Transverse colon (tissue), 4 donors: ENCODE data around the gene SPINK6. TPM values are rescaled to one million over a fixed set of nuclear protein-coding genes. Genes with fewer than 3 reads are reported as not detected.

Source experiments
- DNase-seq: peaks from one replicate; pipeline ENCODE4 v3.0.0-alpha.2; 2019
- H3K27ac ChIP-seq, 4 donors: fragments of 200-600 bp; sonication (generic); 2 replicates each; pipeline ENCODE4 v1.5.1; 2016 to 2018; ENCODE audit warnings: inconsistent platforms in 4 of 4
- H3K27me3 ChIP-seq: fragments of 200-600 bp; sonication (generic); 2 replicates; pipeline ENCODE4 v1.5.1; 2017; ENCODE audit warnings: inconsistent platforms
- H3K36me3 ChIP-seq, 4 donors: fragments of 200-600 bp; sonication (generic); 2 replicates each; pipeline ENCODE4 v1.5.1; 2017 to 2019; ENCODE audit warnings: inconsistent platforms in 4 of 4
- H3K4me1 ChIP-seq, 4 donors: fragments of 200-600 bp; sonication (generic); 2 replicates each; pipeline ENCODE4 v1.5.1; 2017 to 2020; ENCODE audit warnings: inconsistent platforms in 4 of 4
- H3K4me3 ChIP-seq, 4 donors: fragments of 200-600 bp; sonication (generic); 1 replicate in 1 of 4; 2 replicates in 3 of 4; pipeline versions ENCODE4 v1.5.1 to v1.6.1; 2017 to 2019; ENCODE audit warnings: inconsistent platforms in 4 of 4
- H3K9me3 ChIP-seq, 2 donors: fragments of 200-600 bp; sonication (generic); 2 replicates each; pipeline ENCODE4 v1.5.1; 2017 to 2019; ENCODE audit warnings: inconsistent platforms in 2 of 2
- EP300 ChIP-seq: sonication (generic); formaldehyde crosslinking; IDR thresholded peaks from one replicate; pipeline ENCODE4 v1.6.1; 2017; ENCODE audit warnings: antibody characterized with exemption, low read depth
- POLR2A ChIP-seq: fragments of 450-650 bp; IDR thresholded peaks from one replicate; pipeline ENCODE4 v1.6.1; 2016; ENCODE audit warnings: antibody characterized with exemption, mild to moderate bottlenecking, moderate library complexity
- POLR2AphosphoS5 ChIP-seq, 3 donors: sonication (generic); formaldehyde crosslinking; IDR thresholded peaks; one replicate each; pipeline ENCODE4 v1.6.1; 2016; ENCODE audit warnings: antibody characterized with exemption in 3 of 3
- WGBS, 2 donors: methylation state at CpG; one replicate each; pipeline ENCODE4 v1.1.5; 2018; ENCODE audit warnings: low coverage in 1 of 2; 5-methylcytosine and 5-hydroxymethylcytosine counted together
- in situ Hi-C, 4 donors: fragments of 200-750 bp; cut with MboI; loops; one replicate each; pipeline versions ENCODE4 v1.15.0 to v1.15.1; 2017; ENCODE audit warnings: low sequenced_read_pairs in 3 of 4, low pct_ligation_motif_present in 1 of 4, low pct_unique_long_range_greater_than_20kb in 1 of 4
- intact Hi-C: fragments of 100-400 bp; cut with DNase I; formaldehyde crosslinking; loops from one replicate; pipeline ENCODE4 v1.15.1; 2023; ENCODE audit warnings: low total_unique reads
- total RNA-seq, 4 donors: library from RNA; depleted of rRNA; stranded (reverse); fragments of >200 nt; gene quantifications; one replicate each; pipeline ENCODE4 v1.1.0, GENCODE V29; 2016
- TF ChIP-seq, protein P1 (sequence below), 5 experiments: fragments of 200-600 bp in 3 of 5; fragments of 450-650 bp in 2 of 5; sonication (generic) in 3 of 5; IDR thresholded peaks; 1 replicate in 2 of 5; 2 replicates in 3 of 5; pipeline ENCODE4 v1.5.1; 2016 to 2017; ENCODE audit warnings: antibody characterized with exemption in 5 of 5, inconsistent platforms in 3 of 5, mild to moderate bottlenecking in 2 of 5, moderate library complexity in 1 of 5

SPINK6 gene
- total RNA-seq, 4 donors from 2014 or later: not detected

- intact Hi-C loops: no loop called here
- no peak for DNase-seq
- no peak overlapping the region for H3K4me3 ChIP-seq
- no peak overlapping the region for H3K27ac ChIP-seq
- 72 to 82% methylated on average over 4 of the region's 4 CpGs for WGBS, 2 donors
- H3K36me3 ChIP-seq: no peaks in the 10 kb centered on the region
- in situ Hi-C loops: no loop called here
- H3K27me3 ChIP-seq: no peaks in the 10 kb centered on the region
- TF ChIP-seq EP300: no peak
- H3K4me1 ChIP-seq: no peaks in the 10 kb centered on the region
- no peaks in the 10 kb centered on the region for H3K9me3 ChIP-seq
These were observed 36.1 kb upstream of the SPINK6 start for GRCh38 chr5:148166550-148167283.

DNA sequence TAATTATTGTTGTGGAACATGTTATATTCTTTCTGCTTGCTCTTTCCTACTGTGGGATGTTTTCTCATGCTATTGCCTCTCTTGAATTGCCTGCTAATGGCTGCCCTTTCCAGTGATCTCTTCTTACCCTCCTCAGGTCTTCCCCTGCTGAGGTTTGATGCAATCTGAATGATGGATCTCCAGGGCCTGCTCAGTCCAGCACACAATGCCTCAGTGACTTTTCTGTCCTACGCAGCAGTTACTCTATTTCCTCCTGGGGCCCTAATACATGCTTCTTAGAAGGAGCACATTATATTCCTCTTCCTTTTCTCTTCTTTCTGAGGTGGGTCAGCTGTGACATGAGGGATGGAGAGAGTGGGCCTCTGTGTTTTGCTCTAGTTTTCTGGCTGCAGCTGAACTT is 34.6 kb upstream of the SPINK6 start, which contains the start of gene SPINK14:
Gene SPINK14 (plus strand): TSS at position 301 of the 400 bp plus-strand sequence. CDS start 1,187 bp downstream, outside the sequence.
- 83 to 100% methylated on average over 1 of the region's 1 CpG for WGBS, 2 donors

GRCh38 chr5:148172377-148172776 is 30.5 kb upstream of the SPINK6 start:
- H3K4me3 ChIP-seq: no peak overlapping the region
- DNase-seq: no peak
- no peak for TF ChIP-seq POLR2AphosphoS5 (IDR thresholded peaks at IDR 0.05)
- TF ChIP-seq POLR2A: no peak
- no peak for TF ChIP-seq EP300
- TF ChIP-seq, protein P1, sequence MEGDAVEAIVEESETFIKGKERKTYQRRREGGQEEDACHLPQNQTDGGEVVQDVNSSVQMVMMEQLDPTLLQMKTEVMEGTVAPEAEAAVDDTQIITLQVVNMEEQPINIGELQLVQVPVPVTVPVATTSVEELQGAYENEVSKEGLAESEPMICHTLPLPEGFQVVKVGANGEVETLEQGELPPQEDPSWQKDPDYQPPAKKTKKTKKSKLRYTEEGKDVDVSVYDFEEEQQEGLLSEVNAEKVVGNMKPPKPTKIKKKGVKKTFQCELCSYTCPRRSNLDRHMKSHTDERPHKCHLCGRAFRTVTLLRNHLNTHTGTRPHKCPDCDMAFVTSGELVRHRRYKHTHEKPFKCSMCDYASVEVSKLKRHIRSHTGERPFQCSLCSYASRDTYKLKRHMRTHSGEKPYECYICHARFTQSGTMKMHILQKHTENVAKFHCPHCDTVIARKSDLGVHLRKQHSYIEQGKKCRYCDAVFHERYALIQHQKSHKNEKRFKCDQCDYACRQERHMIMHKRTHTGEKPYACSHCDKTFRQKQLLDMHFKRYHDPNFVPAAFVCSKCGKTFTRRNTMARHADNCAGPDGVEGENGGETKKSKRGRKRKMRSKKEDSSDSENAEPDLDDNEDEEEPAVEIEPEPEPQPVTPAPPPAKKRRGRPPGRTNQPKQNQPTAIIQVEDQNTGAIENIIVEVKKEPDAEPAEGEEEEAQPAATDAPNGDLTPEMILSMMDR (IDR thresholded peaks at IDR 0.05): no peak
- H3K36me3 ChIP-seq: no peaks in the 10 kb centered on the region
- no peaks in the 10 kb centered on the region for H3K4me1 ChIP-seq
- H3K27me3 ChIP-seq: no peaks in the 10 kb centered on the region
- no peaks in the 10 kb centered on the region for H3K9me3 ChIP-seq
- in situ Hi-C loops: no loop called here
- intact Hi-C loops: loop anchor here (10.0 kb wide), 2 partner anchors 202 to 562 kb away; no protein-coding TSS in a partner anchor
- H3K27ac ChIP-seq: no peak overlapping the region
- WGBS, 2 donors: 59 to 66% methylated on average over 2 of the region's 2 CpGs

More for the DNA sequence above, 34.6 kb upstream of the SPINK6 start, which contains the start of gene SPINK14:
- no peak within 1 kb of the TSS for H3K27ac ChIP-seq
- no peaks in the 10 kb centered on the region for H3K36me3 ChIP-seq
- in situ Hi-C loops (no loop called here), intact Hi-C loops (no loop called here)
- H3K4me3 ChIP-seq: no peak within 1 kb of the TSS
- TF ChIP-seq EP300: no peak
- TF ChIP-seq, protein P1 (IDR thresholded peaks at IDR 0.05): no peak
- no peak for TF ChIP-seq POLR2AphosphoS5 (IDR thresholded peaks at IDR 0.05)
- no peak for TF ChIP-seq POLR2A
- no peak for DNase-seq
- H3K4me1 ChIP-seq: no peaks in the 10 kb centered on the region
- H3K27me3 ChIP-seq: no peaks in the 10 kb centered on the region
- H3K9me3 ChIP-seq: no peaks in the 10 kb centered on the region

- H3K27me3 ChIP-seq: no peaks in the 10 kb centered on the region
- TF ChIP-seq POLR2A (no peak), EP300 (no peak), POLR2AphosphoS5 (IDR thresholded peaks at IDR 0.05) (no peak)
- TF ChIP-seq, protein P1 (IDR thresholded peaks at IDR 0.05): no peak
- no peaks in the 10 kb centered on the region for H3K4me1 ChIP-seq
- WGBS, 2 donors: 37 to 59% methylated on average over 2 of the region's 2 CpGs
- DNase-seq: no peak
- no peaks in the 10 kb centered on the region for H3K36me3 ChIP-seq
- no peak overlapping the region for H3K27ac ChIP-seq
- no peak overlapping the region for H3K4me3 ChIP-seq
- no peaks in the 10 kb centered on the region for H3K9me3 ChIP-seq
- in situ Hi-C loops: loop anchor here (25.0 kb wide), 4 partner anchors 186 to 861 kb away; no protein-coding TSS in a partner anchor
- intact Hi-C loops: loop anchor here (10.0 kb wide), 2 partner anchors 198 to 558 kb away; no protein-coding TSS in a partner anchor
These were observed 26.4 kb upstream of the SPINK6 start for GRCh38 chr5:148176480-148176879.
